ENCODE results near the gene ASPHD2.

ASPHD2 gene

GRCh38 chr22:26394777-26395176, 34.3 kb upstream of the ASPHD2 start:
- Histone ChIP-seq H3K4me1 (ENCODE audit: control insufficient read depth, low read length) (0 out of 2 replicates have a peak, but pooled peaks cover 3% of the 10 kb centered on the region), H3K4me3 (ENCODE audit: low read length) (no peak overlapping the region), H3K9me2 (replicated peaks; ENCODE audit: control insufficient read depth, low read length) (no peaks in the 10 kb centered on the region), H3F3A (ENCODE audit: control insufficient read depth, insufficient read depth) (no peaks in the 10 kb centered on the region), H4K20me1 (ENCODE audit: control insufficient read depth, insufficient read depth, low read depth, low read length) (no peaks in the 10 kb centered on the region), H3K79me2 (ENCODE audit: control insufficient read depth, low read length) (no peaks in the 10 kb centered on the region), H3K36me3 (ENCODE audit: control insufficient read depth, low read length) (no peaks in the 10 kb centered on the region), H3K4me2 (ENCODE audit: low read length) (no peak overlapping the region), H3K27ac (ENCODE audit: low read depth, low read length) (no peak overlapping the region), H3K9me3 (ENCODE audit: control insufficient read depth, insufficient read depth, low read length) (no peaks in the 10 kb centered on the region), H3K27me3 (ENCODE audit: control insufficient read depth, low read length) (no peaks in the 10 kb centered on the region)
- TF ChIP-seq CTCF (IDR thresholded peaks at IDR 0.05; ENCODE audit: low read depth, low read length, poor library complexity, severe bottlenecking) (no peak), EZH2phosphoT487 (IDR thresholded peaks at IDR 0.05; ENCODE audit: borderline replicate concordance, low read length) (no peak)

GRCh38 chr22:26395926-26396325, 33.1 kb upstream of the ASPHD2 start:
- no peaks in the 10 kb centered on the region for H4K20me1 ChIP-seq (ENCODE audit: control insufficient read depth, insufficient read depth, low read depth, low read length)
- no peaks in the 10 kb centered on the region for H3F3A ChIP-seq (ENCODE audit: control insufficient read depth, insufficient read depth)
- H3K9me2 ChIP-seq (replicated peaks; ENCODE audit: control insufficient read depth, low read length) = no peaks in the 10 kb centered on the region
- H3K27ac ChIP-seq (ENCODE audit: low read depth, low read length) = no peak overlapping the region
- H3K9me3 ChIP-seq (ENCODE audit: control insufficient read depth, insufficient read depth, low read length) = no peaks in the 10 kb centered on the region
- H3K27me3 ChIP-seq (ENCODE audit: control insufficient read depth, low read length) = no peaks in the 10 kb centered on the region
- no peak overlapping the region for H3K4me2 ChIP-seq (ENCODE audit: low read length)
- TF ChIP-seq EZH2phosphoT487 (IDR thresholded peaks at IDR 0.05; ENCODE audit: borderline replicate concordance, low read length) (no peak), CTCF (IDR thresholded peaks at IDR 0.05; ENCODE audit: low read depth, low read length, poor library complexity, severe bottlenecking) (no peak)
- H3K36me3 ChIP-seq (ENCODE audit: control insufficient read depth, low read length) = no peaks in the 10 kb centered on the region
- no peaks in the 10 kb centered on the region for H3K79me2 ChIP-seq (ENCODE audit: control insufficient read depth, low read length)
- H3K4me1 ChIP-seq (ENCODE audit: control insufficient read depth, low read length) = 0 out of 2 replicates have a peak, but pooled peaks cover 3% of the 10 kb centered on the region
- no peak overlapping the region for H3K4me3 ChIP-seq (ENCODE audit: low read length)

- Histone ChIP-seq H3K9me2 (replicated peaks; ENCODE audit: control insufficient read depth, low read length) (no peaks in the 10 kb centered on the region), H3K4me1 (ENCODE audit: control insufficient read depth, low read length) (0 out of 2 replicates have a peak, but pooled peaks cover 3% of the 10 kb centered on the region), H3K9me3 (ENCODE audit: control insufficient read depth, insufficient read depth, low read length) (no peaks in the 10 kb centered on the region), H3K4me3 (ENCODE audit: low read length) (no peak overlapping the region), H3F3A (ENCODE audit: control insufficient read depth, insufficient read depth) (no peaks in the 10 kb centered on the region), H3K4me2 (ENCODE audit: low read length) (no peak overlapping the region), H3K27me3 (ENCODE audit: control insufficient read depth, low read length) (no peaks in the 10 kb centered on the region), H3K79me2 (ENCODE audit: control insufficient read depth, low read length) (no peaks in the 10 kb centered on the region), H3K27ac (ENCODE audit: low read depth, low read length) (no peak overlapping the region), H4K20me1 (ENCODE audit: control insufficient read depth, insufficient read depth, low read depth, low read length) (no peaks in the 10 kb centered on the region), H3K36me3 (ENCODE audit: control insufficient read depth, low read length) (no peaks in the 10 kb centered on the region)
- TF ChIP-seq CTCF (IDR thresholded peaks at IDR 0.05; ENCODE audit: low read depth, low read length, poor library complexity, severe bottlenecking) = peak; percentile 41
- no peak for TF ChIP-seq EZH2phosphoT487 (IDR thresholded peaks at IDR 0.05; ENCODE audit: borderline replicate concordance, low read length)
Measured at GRCh38 chr22:26398741-26399153, 30.3 kb upstream of the ASPHD2 start.

All from DOHH2 (cell line).